OCI-LY3 (cell line): ENCODE data around the gene GDPGP1.

Experiments used
- CTCF ChIP-seq: fragments of 200-600, 300-600 bp; sonication (generic); IDR thresholded peaks from 2 replicates; pipeline ENCODE4 v1.5.1; 2014; ENCODE audit warnings: antibody characterized with exemption, low read length, low read depth
- EZH2phosphoT487 ChIP-seq: fragments of 200-600 bp; shearing (Covaris generic); IDR thresholded peaks from 2 replicates; pipeline ENCODE4 v1.6.1; 2018; ENCODE audit warnings: antibody characterized with exemption, mixed run types, low read depth

- TF ChIP-seq CTCF (no peak), EZH2phosphoT487 (no peak)
These were observed 9.0 kb upstream of the GDPGP1 start for GRCh38 chr15:90225047-90225446.
